Skeletal muscle tissue (tissue), 4 donors: ENCODE results near the gene CLIC5. TPM values are rescaled to one million over a fixed set of nuclear protein-coding genes. Genes with fewer than 3 reads are reported as not detected.

Source experiments
- H3K27ac ChIP-seq: one replicate; pipeline ENCODE4 v1.7.0; 2013; ENCODE audit warnings: mild to moderate bottlenecking, low read depth, low read length, inconsistent platforms
- H3K27me3 ChIP-seq, 3 donors: one replicate each; pipeline ENCODE4 v1.7.0; 2013; ENCODE audit warnings: low read length in 3 of 3; ENCODE audit not compliant: control insufficient read depth in 3 of 3, insufficient read depth in 3 of 3
- H3K36me3 ChIP-seq, 3 donors: one replicate each; pipeline ENCODE4 v1.7.0; 2013; ENCODE audit warnings: low read length in 3 of 3; ENCODE audit not compliant: control insufficient read depth in 3 of 3, insufficient read depth in 3 of 3
- H3K4me1 ChIP-seq, 3 donors: one replicate each; pipeline ENCODE4 v1.7.0; 2013; ENCODE audit warnings: low read length in 3 of 3, mild to moderate bottlenecking in 3 of 3; ENCODE audit not compliant: control insufficient read depth in 3 of 3, insufficient read depth in 3 of 3
- H3K4me3 ChIP-seq, 3 donors: one replicate each; pipeline ENCODE4 v1.7.0; 2013; ENCODE audit warnings: low read length in 3 of 3
- H3K9ac ChIP-seq, 3 donors: one replicate each; pipeline ENCODE4 v1.7.0; 2013; ENCODE audit warnings: low read length in 3 of 3, mild to moderate bottlenecking in 3 of 3, moderate library complexity in 2 of 3, low read depth in 1 of 3
- H3K9me3 ChIP-seq, 3 donors: one replicate each; pipeline ENCODE4 v1.7.0; 2013; ENCODE audit warnings: low read length in 3 of 3; ENCODE audit not compliant: control insufficient read depth in 3 of 3
- total RNA-seq: library from RNA; depleted of rRNA; stranded (reverse); fragments of >200 nt; gene quantifications from one replicate; pipeline ENCODE4 v1.2.3, GENCODE V29; 2014
- donor health status: Osteomylitis.

The CLIC5 gene
- total RNA-seq, 1 donor from 2014 or later = 7.8 TPM

DNA sequence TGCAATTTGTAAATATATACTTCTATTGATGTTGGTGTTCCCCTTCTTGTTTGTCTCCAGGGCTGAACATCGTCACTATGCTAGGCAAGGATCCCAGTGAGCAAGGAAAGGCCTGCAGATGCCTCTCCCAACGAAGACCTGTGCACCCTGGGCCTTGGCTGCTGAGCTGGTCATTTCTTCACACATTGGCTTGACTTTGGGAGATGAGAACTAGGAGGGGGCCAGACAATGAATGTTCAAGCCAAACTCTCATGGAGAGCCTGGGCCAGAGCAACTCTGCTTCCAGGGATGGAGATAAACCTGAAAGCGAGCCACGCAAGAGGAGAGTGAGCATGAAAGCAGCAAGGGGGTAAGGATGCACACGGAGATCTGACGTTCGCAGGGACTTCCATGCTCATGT is 104.0 kb downstream of the CLIC5 start:
- Histone ChIP-seq H3K4me1 (peaks cover 2 to 4% (median 3%) of the 10 kb centered on the region in 3 donors), H3K27me3 (no peaks in the 10 kb centered on the region), H3K4me3 (no peak overlapping the region), H3K27ac (no peak overlapping the region), H3K36me3 (peaks cover 17 to 39% (median 38%) of the 10 kb centered on the region in 3 donors), H3K9ac (no peak overlapping the region), H3K9me3 (no peaks in the 10 kb centered on the region)

DNA sequence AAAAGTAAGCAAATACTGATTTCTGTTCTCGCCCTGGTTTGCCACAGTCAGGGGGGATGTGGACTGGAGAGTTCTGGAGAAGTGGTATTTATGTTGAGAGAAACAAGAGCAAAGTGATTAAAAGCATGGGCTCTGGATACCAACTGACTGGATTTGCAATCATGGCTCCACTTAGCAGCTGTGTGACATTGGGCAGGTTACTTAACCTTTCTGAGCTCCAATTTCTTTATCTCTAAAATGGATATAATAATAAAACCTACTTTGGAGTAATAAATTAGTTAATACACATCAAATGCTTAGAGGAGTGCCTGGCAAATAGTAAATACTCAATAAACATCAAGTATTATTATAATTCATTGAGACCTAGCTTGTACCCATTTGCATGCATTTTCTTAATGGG is 111.7 kb downstream of the CLIC5 start:
- Histone ChIP-seq H3K36me3 (peaks cover 5 to 7% (median 6%) of the 10 kb centered on the region in 3 donors), H3K4me3 (no peak overlapping the region), H3K9me3 (no peaks in the 10 kb centered on the region), H3K9ac (no peak overlapping the region), H3K27me3 (no peaks in the 10 kb centered on the region), H3K4me1 (peaks cover 31 to 39% (median 35%) of the 10 kb centered on the region in 3 donors), H3K27ac (no peak overlapping the region)

DNA sequence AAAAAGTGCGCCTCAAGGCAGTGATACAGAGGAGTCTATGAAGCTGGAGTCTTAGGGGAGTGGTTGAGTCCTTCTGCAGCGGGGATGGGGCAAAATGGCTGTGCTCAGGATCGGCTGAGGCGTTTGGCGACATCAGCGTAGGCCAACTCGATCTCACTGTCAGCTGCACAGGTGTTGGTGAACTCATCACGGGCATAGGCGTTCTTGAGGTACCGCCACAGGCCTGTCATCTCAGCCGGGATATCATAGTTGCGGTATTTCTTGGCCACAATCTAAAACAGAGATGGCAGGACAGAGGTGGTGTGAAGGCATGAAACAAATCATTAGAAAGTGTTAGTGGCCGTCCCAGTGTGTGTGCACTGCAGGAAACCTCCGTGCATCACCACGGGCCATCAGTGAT is 112.7 kb downstream of the CLIC5 start:
- Histone ChIP-seq H3K27me3 (no peaks in the 10 kb centered on the region), H3K9ac (no peak overlapping the region), H3K4me1 (peaks cover 31 to 39% (median 35%) of the 10 kb centered on the region in 3 donors), H3K9me3 (no peaks in the 10 kb centered on the region), H3K4me3 (no peak overlapping the region), H3K27ac (no peak overlapping the region), H3K36me3 (peaks cover 5 to 7% (median 6%) of the 10 kb centered on the region in 3 donors)

DNA sequence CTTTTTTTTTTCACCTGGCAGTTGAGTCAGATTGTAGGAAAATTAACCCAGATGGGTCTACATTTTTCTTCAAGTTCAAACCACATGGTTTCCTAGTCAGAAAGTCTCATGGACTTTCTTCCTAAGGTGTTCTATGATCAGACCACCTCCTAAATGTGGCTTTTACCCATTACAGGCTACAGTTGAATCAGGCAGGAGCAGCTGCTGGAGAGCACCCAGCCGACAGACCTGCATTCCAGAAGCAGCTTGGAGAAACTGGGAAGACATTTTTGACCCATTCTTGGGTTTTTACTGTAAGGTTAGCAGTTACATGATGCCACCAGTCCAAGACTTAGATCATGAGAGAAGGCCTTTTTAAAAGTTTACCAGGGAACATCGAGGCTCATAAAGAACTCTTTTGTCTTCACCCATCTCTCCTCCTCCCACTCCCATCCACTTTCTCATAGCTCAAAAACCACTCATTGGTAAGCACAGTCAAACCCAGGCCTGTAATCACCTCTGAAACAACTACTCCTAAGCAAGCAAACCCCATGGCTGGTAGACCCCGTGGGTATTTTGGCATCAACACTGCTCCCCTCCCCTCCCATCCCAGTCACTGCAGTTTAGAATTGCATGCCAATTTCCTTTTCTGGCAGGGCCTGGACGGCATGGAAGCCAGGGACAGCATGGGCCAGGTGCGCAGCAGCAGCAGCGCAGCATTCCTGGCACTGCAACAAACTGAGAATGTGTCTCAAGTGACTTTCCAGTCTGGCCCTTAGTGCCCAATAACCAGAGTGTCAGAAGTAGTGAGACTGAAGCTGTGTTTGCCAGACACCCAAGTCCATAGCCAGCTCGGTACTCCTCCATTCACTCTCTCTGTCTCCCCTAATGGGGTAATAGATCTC is 113.7 kb downstream of the CLIC5 start:
- Histone ChIP-seq H3K9me3 (no peaks in the 10 kb centered on the region), H3K36me3 (peaks cover 5 to 7% (median 6%) of the 10 kb centered on the region in 3 donors), H3K9ac (no peak overlapping the region), H3K4me1 (peaks cover 31 to 39% (median 35%) of the 10 kb centered on the region in 3 donors), H3K27ac (no peak overlapping the region), H3K4me3 (no peak overlapping the region), H3K27me3 (no peaks in the 10 kb centered on the region)

DNA sequence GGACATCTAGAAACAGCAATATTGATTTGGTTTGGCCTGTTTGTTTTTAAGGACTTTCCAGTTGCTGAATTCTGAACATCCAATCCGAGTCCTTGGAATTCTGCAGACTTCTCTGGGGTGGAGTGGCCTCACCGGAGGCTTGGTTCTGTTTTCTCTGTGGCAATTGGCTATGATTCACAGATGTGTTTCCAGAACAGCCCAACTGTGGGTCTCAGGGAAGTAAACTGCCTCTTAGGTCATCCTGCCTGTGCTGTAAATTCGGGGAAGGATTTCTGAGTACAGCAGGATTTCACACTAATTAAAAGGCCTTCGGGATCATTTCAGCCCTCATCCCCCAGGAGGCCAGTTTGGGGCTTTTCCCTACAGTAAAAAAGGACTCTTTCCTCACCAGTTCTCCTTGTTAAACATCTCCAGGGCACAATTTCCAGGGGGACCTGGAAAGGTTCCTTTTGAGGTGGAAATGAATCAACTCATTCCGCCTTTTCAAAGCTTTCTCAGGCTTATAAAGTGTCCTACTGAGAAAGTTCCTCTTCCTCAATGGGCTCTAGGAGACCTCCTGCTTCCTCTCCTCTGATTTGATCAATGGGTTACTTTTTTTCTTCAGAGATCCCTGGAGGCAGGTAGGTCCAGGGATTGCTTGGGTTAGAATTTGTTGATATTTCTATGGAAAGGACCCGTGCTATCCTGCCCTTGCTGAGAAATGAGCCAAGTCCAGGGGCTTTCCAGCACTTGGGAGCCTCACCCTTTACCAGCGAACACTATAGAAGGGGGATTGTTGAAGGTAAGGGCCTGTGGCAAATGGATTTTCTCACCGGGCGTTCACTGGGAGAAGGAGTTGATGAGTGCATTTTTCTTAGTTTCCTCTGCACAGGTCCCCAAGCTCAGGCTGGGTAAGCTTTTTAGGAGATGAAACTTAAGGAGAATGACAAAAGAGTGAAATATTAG is 114.6 kb downstream of the CLIC5 start:
- peak overlapping the region; percentile 10 for H3K27ac ChIP-seq
- H3K36me3 ChIP-seq = peaks cover 5 to 7% (median 6%) of the 10 kb centered on the region in 3 donors

DNA sequence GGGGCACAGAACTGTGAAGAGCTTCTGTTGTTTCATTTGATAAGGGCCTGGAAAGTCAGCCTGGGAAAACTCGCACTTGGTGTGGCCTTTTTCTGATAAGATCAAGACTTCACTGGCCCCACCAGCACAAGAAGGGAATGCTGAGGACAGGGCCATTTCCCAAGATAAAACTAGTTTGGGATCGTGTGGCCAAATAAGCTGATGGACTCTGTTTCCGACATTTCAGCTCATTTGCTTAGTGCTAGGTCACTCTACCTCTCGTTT is 116.0 kb downstream of the CLIC5 start:
- H3K9ac ChIP-seq = no peak overlapping the region
- peaks cover 31 to 39% (median 35%) of the 10 kb centered on the region in 3 donors for H3K4me1 ChIP-seq
- peak overlapping the region; percentile 8 for H3K27ac ChIP-seq
- no peaks in the 10 kb centered on the region for H3K9me3 ChIP-seq
- H3K36me3 ChIP-seq = peaks cover 5 to 7% (median 6%) of the 10 kb centered on the region in 3 donors
- H3K27me3 ChIP-seq = no peaks in the 10 kb centered on the region
- no peak overlapping the region for H3K4me3 ChIP-seq

More for the DNA sequence above, 114.6 kb downstream of the CLIC5 start:
- Histone ChIP-seq H3K9ac (no peak overlapping the region), H3K4me1 (peaks cover 31 to 39% (median 35%) of the 10 kb centered on the region in 3 donors), H3K27me3 (no peaks in the 10 kb centered on the region), H3K9me3 (no peaks in the 10 kb centered on the region), H3K4me3 (no peak overlapping the region)

DNA sequence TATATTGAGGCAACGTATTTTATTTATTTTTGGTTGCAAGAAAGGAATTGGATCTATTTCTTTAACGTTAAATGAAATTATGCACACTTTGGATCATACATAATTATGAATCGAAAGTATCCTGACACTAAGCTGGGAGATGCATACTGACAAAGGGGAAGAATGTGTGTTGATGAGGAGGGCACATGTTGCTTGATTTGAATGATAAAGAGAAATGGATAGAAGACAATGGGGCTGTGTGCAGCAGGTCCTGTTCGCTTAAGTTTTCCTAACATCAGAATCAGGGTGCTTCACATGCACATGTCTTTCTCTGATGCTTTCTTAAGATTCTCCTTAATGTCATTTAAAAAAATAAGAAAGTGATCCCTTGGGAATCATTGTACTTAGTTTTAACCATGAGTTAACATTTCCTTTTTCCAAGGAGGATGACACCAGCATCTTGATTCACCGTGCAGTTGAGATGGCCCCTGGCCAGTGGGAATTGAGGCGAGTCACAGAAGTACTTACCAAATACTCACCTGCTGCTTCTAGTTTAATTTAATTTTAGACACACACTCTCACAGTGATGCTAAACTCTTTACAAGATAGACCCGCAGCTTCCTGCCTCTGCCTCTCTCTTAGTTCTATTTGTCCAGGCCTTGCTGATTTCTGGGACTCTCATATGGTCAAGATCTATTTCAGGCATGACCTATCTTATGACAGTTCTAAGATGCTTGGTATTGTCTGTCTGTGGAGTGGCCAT is 116.5 kb downstream of the CLIC5 start:
- no peak overlapping the region for H3K4me3 ChIP-seq
- H3K36me3 ChIP-seq = peaks cover 5 to 6% (median 6%) of the 10 kb centered on the region in 3 donors
- no peak overlapping the region for H3K9ac ChIP-seq
- H3K9me3 ChIP-seq = no peaks in the 10 kb centered on the region
- peaks cover 31 to 39% (median 35%) of the 10 kb centered on the region in 3 donors for H3K4me1 ChIP-seq
- no peaks in the 10 kb centered on the region for H3K27me3 ChIP-seq
- no peak overlapping the region for H3K27ac ChIP-seq

DNA sequence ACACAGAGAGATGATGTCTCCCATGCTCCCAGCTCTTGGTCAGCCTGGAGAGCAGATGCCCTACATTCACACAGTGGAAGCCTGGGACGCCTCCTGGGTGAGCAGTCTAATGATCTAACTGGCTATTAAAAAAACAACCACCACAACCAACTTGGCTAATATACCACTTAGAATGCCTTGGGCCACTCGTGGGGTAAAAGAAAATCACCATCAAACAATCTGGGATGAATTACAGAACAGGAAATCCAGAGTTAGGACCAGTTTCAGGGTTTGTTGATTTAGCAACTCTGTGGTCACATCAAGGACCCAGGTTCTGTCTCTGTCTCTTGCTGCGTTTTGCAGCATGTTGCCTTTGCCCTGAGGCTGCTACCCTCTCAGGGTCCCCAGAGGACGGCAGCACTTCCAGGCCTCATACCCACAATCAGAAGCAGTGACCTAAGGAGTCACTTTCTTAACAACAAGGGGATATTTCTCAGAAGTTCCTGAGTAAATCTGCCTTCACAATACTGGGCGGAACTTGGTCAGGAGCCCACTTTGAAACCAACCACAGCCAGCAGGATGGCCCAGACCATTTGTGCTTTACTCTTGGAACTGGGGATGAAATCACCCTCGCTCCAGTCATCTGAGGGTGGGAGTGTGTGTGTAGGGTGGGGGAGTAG is 118.7 kb downstream of the CLIC5 start:
- H3K27me3 ChIP-seq = no peaks in the 10 kb centered on the region
- H3K36me3 ChIP-seq = peaks cover 0 to 6% (median 0%) of the 10 kb centered on the region in 3 donors
- peaks cover 19 to 25% (median 23%) of the 10 kb centered on the region in 3 donors for H3K4me1 ChIP-seq
- no peak overlapping the region for H3K27ac ChIP-seq
- H3K9me3 ChIP-seq = no peaks in the 10 kb centered on the region
- H3K9ac ChIP-seq = no peak overlapping the region
- H3K4me3 ChIP-seq = no peak overlapping the region

DNA sequence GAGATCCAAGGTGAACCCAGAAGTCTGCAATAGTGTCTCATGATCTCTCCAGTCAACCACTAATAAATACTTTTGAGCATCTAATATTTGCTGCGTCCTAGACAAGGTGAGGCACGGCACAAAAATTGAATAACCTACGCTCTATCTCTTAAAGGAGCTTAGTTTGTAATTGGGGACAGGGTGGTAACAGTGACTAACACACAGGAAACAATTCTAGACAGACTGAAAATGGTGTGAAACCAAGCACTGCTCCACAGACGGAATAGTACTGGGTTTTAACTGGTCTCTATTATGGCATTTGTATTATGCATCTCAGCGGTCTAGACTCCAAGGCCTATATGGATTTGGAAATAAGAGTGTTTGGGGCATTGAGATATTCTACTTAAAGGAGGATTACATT is 120.1 kb downstream of the CLIC5 start:
- no peak overlapping the region for H3K27ac ChIP-seq
- no peak overlapping the region for H3K4me3 ChIP-seq
- H3K4me1 ChIP-seq = peaks cover 10 to 14% (median 10%) of the 10 kb centered on the region in 3 donors
- H3K9me3 ChIP-seq = no peaks in the 10 kb centered on the region
- H3K36me3 ChIP-seq = no peaks in the 10 kb centered on the region
- no peaks in the 10 kb centered on the region for H3K27me3 ChIP-seq
- no peak overlapping the region for H3K9ac ChIP-seq
